Measurements from ENCODE around the gene MAG.

Gene MAG

GRCh38 chr19:35265900-35266519 is 26.0 kb upstream of the MAG start:
- DNase-seq, result no peak

DNA sequence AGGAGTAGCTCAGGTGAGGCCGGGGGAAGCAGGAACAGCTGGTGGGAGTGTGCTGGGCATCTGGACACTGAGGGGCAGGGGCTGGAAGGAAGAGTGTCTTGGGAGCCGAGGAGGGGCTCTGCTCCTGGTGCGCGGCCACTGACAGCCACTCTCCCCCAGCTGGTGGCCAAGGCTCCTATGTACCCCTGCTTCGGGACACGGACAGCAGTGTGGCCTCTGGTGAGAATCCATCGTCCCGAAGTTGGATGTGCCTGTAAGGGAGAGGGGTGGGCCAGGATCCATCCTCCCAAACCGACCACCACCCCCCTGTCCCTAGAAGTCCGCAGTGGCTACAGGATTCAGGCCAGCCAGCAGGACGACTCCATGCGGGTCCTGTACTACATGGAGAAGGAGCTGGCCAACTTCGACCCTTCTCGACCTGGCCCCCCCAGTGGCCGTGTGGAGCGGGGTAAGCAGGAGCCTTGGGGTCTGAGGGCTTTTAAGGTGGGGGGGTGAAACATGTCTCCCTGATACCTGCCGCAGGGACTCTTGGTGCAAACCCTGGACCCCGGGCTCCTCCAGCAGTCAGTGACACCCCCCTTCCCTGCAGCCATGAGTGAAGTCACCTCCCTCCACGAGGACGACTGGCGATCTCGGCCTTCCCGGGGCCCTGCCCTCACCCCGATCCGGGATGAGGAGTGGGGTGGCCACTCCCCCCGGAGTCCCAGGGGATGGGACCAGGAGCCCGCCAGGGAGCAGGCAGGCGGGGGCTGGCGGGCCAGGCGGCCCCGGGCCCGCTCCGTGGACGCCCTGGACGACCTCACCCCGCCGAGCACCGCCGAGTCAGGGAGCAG is 25.2 kb upstream of the MAG start:
- DNase-seq, result no peak

DNA sequence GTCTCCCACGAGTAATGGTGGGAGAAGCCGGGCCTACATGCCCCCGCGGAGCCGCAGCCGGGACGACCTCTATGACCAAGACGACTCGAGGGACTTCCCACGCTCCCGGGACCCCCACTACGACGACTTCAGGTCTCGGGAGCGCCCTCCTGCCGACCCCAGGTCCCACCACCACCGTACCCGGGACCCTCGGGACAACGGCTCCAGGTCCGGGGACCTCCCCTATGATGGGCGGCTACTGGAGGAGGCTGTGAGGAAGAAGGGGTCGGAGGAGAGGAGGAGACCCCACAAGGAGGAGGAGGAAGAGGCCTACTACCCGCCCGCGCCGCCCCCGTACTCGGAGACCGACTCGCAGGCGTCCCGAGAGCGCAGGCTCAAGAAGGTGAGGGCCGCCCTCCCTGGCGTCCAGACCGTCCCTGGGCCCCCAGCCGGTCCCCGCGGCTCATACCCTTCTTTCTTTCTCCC is 24.6 kb upstream of the MAG start:
- DNase-seq, result no peak

DNA sequence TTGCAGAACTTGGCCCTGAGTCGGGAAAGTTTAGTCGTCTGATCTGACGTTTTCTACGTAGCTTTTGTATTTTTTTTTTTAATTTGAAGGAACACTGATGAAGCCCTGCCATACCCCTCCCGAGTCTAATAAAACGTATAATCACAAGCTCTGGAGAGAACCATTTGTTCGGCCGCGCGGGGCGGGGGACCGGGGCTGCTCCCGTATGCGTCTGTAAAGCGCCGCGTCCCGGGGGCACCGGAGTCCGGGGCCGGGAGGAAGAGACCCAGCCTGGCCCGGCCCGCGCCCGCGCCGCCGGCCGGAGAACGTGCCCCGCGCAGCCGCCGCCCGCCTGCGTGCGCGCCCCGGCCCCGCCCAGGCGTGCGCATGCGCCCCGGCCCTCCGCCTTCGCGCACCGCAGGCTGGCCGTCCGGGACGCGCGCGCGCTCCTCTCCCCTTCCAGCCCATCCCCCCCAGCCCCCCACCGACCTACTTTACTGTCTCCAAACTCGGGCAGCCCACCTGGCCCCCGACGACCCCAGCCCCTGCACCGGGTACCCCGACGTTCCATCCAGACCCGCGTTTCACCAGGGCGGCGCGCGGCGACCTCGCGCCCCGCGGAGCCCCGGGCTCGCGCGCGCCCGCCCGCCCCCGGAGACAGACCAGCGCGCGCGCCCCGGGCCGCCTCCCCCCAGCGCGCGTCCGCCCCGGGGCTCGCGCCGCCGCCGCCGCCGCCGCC is 24.0 kb upstream of the MAG start:
- no peak for DNase-seq

DNA sequence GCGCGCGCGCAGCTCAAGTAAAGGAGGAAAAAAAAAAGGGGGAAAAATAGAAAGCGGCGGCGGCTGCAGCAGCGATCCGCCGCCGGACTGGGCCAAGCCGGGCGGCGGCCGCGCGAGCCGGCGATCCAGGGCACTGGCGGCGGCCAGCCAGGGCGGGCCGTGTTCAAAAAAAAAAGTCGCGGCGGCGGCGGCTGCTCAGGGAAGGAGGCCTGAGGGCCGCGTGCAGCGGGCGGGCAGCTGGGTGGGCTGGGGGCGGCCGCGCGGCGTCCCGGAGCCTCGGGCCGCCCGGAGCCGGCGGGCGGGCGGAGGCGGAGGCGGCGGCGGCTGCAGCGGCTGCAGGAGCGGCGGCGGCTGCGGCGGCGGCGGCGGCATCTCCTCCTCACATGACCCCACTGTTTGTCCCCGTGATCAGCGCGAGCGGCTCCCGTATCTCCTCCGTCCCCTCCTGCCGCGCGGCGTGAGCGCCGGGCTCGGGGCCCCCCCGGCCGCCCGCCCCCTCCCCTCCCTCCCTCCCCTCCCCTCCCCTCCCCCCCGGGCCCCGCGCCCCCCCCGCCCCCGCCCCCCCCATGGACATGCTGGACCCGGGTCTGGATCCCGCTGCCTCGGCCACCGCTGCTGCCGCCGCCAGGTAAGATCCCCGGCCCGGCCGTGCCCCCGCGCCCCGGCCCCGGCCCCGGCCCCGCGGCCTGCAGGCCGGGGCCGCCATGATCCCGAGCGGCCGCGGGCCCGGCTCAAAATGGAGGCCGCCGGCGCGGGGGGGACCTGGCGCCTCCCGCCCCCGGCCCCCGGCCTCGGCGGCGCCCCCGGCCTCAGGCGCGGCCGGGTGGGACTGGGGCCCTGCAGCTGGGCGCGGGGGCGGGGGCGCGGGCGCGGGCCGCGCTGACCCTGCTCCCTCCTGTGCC is 23.2 kb upstream of the MAG start, which contains the start of gene USF2:
Gene USF2, plus strand, starts transcription at position 427 of the 902 bp plus-strand sequence. Its CDS starts 140 bp downstream, at position 567.
- DNase-seq, result peak; percentile 25

DNA sequence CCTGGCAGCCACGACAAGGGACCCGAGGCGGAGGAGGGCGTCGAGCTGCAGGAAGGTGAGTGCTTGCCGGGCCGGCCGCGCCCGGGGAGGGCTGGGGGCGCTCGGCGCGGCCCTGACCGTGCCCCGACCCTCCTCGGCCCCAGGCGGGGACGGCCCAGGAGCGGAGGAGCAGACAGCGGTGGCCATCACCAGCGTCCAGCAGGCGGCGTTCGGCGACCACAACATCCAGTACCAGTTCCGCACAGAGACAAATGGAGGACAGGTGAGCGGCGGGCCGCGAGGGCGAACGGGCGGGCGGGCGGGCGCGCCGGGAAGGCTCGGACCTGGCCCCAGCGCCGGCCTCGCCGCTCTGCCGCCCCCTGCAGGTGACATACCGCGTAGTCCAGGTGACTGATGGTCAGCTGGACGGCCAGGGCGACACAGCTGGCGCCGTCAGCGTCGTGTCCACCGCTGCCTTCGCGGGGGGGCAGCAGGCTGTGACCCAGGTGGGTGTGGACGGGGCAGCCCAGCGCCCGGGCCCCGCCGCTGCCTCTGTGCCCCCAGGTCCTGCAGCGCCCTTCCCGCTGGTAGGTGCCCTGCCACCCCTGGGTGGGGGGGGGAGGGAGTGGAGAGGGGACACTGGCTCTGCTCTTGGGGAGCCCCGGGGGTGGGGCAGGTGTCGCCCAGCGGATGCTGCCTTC is 22.4 kb upstream of the MAG start:
- peak; percentile 33 for DNase-seq

DNA sequence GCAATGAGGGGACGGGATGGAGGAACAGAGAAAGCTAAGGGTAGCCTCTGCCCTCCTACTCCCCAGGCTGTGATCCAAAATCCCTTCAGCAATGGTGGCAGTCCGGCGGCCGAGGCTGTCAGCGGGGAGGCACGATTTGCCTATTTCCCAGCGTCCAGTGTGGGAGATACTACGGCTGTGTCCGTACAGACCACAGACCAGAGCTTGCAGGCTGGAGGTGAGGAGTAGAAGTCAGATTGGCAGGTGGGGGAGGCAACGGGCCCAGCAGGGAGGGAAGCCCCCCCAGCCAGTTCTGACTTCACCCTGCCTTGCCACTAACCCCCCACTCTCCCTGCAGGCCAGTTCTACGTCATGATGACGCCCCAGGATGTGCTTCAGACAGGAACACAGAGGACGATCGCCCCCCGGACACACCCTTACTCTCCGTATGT is 21.6 kb upstream of the MAG start:
- no peak for DNase-seq

- no peak for DNase-seq
Observed at GRCh38 chr19:35271546-35271945, 20.4 kb upstream of the MAG start.

DNA sequence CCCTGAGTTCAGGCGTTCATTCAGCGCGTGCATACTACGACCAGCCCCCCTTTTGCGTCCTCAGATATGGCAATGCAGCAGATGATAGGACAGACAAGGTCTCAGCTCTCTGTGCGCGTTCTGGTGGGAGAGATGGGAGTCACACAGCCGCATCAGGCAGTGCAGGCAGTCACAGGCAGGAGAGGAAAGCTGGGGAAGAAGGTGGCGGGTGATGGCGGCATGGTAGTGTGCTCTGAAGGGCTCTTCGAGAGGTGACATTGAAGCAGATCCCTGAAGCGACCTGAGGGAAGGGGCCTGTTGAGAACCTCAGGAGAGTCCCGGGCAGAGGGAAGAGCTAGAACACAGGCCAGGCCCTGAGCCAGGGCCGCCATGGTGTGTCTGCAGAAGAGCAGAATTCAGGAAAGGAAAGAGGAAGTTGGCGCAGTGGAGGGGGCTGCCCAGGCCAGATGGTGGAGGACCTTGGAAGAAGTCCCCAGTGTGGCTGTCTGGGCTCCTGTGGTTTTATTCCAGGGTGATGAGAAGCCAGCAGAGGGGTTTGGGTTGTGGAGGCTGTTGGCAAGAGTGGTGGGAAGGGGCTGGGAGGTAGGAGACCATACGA is 19.7 kb upstream of the MAG start:
- DNase-seq, result no peak

GRCh38 chr19:35272954-35273649 is 18.9 kb upstream of the MAG start:
- no peak for DNase-seq

DNA sequence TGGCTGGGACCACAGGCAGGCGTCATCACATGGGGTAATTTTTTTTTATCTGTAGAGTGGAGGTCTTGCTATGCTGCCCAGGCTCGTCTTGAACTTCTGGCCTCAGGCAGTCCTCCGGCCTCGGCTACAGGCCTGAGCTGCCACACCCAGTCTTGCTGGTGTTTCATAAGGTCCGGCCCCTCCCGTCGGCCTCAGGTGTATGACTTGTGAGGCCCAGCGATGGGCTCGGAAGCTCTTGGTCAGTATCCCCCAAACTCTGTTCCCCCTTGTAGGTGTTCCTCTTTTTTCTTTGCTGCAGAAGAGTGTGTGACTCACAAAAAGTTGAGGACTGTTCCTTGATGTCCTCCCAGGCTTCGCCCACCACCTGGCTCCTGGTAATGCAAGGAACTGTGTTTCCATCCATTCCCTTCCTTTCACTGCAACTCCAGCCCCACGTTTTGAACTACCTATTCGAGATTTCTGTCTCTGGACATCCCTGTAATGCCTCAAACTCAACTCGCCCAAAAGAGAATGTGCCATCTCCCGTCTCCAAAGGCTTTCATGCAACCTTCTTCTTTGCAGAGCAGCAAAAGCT is 18.2 kb upstream of the MAG start:
- DNase-seq, result no peak

DNA sequence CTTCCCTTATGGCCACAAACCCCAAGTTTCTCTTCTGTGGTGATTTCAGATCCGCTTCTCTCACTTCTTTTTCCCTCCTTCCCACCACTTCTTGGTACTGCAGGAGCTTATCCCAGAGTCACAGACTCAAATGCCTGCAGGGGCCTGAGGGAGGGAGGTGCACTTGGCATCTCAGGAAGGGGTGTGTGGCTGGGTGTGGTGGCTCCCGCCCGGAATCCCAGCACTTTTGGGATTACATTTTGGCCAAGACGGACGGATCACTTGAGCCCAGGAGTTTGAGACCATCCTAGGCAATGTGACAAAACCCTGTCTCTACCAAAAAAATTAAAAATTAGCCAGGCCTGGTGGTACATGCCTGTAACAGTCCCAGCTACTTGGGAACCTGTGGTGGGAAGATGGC is 17.6 kb upstream of the MAG start:
- DNase-seq, result no peak

GRCh38 chr19:35276706-35277281 is 15.2 kb upstream of the MAG start:
- no peak for DNase-seq

DNA sequence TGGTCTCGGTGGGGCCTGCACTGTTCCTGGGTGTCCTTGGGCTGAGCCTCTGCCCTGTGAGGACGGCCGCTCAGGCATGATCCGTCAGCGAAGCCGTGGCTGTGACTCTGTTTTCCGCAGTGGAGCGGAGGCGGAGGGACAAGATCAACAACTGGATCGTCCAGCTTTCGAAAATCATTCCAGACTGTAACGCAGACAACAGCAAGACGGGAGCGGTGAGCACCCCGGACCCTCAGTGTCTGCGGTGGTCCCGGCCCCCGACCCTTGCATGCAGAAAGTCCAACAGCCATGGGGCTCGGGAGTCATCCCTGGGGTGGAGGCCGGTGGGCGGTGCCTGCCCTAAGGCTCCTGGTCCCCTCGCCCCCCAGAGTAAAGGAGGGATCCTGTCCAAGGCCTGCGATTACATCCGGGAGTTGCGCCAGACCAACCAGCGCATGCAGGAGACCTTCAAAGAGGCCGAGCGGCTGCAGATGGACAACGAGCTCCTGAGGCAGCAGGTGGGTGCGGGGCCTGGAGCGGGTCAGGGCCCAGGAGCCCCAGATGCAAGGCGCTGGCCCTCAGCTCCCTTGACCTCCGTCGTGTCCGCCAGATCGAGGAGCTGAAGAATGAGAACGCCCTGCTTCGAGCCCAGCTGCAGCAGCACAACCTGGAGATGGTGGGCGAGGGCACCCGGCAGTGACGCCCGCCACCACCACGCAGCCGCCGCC is 13.2 kb upstream of the MAG start:
- no peak for DNase-seq

GRCh38 chr19:35279374-35279773 is 12.6 kb upstream of the MAG start:
- DNase-seq, result no peak

- DNase-seq, result peak; percentile 13
Observed at GRCh38 chr19:35279985-35280821, 11.8 kb upstream of the MAG start.

DNA sequence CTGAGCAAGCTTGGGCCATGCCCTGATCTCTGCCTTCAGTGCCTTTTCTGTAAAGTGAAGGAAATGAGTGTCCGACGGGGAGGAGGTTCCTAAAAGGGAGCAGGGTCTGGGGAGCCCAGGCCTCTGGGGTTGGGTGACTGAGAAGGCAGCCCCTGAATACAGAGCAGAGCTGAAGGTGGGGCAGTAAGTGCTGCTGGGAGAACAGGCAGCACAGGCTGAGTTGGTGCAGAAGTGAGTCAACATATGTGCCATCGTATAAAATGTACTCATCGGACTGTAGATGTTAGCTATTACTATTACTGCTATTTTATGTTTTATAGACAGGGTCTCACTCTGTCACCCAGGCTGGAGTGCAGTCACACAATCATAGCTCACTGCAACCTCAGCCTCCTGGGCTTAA is 10.7 kb upstream of the MAG start:
- no peak for DNase-seq
